IgD-negative memory B cell (primary cell): ENCODE results near the gene PRPF19. TPM values are rescaled to one million over a fixed set of nuclear protein-coding genes. Genes with fewer than 3 reads are reported as not detected.

Experiments used
- H3K27ac Mint-ChIP-seq, 3 donors: one replicate each; pipeline ENCODE4 v1.8.0; 2020 to 2022; ENCODE audit warnings: mild to moderate bottlenecking in 3 of 3, mixed read lengths in 3 of 3, moderate library complexity in 1 of 3
- H3K27me3 Mint-ChIP-seq: one replicate; pipeline ENCODE4 v1.8.0; 2021; ENCODE audit warnings: mixed read lengths
- H3K36me3 Mint-ChIP-seq: one replicate; pipeline ENCODE4 v1.8.0; 2020; ENCODE audit warnings: mild to moderate bottlenecking, mixed read lengths
- H3K4me1 Mint-ChIP-seq, 3 donors: one replicate each; pipeline ENCODE4 v1.8.0; 2020 to 2022; ENCODE audit warnings: mixed read lengths in 3 of 3, mild to moderate bottlenecking in 1 of 3
- H3K4me3 Mint-ChIP-seq, 4 donors: one replicate each; pipeline ENCODE4 v1.8.0; 2020 to 2022; ENCODE audit warnings: mild to moderate bottlenecking in 4 of 4, mixed read lengths in 4 of 4, moderate library complexity in 3 of 4
- H3K9me3 Mint-ChIP-seq, 3 donors: one replicate each; pipeline ENCODE4 v1.8.0; 2020 to 2021; ENCODE audit warnings: mixed read lengths in 3 of 3, mild to moderate bottlenecking in 1 of 3
- polyA plus RNA-seq: library from polyadenylated mRNA; unstranded; fragments of 300-500 nt; fragmentation: Illumina TruSeq; gene quantifications from one replicate; pipeline ENCODE4 v1.2.3, GENCODE V29; 2021

The PRPF19 gene
- polyA plus RNA-seq, result 18.5 TPM

DNA sequence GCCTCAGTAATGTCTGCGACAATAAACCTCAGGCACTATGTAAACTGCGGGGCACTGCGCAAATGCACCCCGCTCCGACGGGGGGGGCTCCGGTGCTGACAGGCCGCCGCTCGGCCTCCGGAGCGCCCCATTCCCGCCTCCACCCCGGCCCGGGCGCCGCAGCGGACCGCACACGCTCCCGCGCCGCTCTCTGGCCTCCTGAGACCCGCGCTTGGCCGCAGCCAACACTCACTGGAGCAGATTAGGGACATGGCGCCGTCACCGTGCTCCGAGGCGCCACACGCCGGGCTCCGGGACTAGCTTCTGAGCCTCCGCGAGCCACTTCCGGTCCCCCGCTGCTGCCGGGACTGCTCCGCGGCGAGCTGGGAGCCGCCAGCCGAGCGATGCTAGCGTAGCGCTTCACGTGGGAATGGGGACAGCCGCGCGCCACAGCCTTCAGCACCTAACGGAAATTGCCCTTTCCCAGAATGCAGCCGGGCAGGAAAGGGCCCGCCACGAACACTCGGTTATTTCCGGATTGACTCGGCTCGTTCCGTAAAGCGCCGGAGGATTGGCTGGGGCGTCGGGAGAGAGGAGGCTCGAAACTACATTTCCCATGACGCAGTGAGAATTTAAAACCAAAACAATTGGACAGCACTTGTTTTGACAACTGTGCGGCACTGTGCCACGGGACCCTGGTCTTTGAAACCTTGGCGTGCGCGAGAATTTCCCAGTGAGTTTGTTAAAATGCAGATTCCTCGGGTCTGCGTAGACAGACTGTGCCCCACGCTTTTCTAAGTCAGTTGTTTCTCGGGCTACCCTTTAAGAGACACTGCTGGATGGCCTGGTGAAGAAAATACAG is at the start of gene PRPF19:
Gene PRPF19 (minus strand): TSS at position 454 of the 841 bp plus-strand sequence. CDS start 203 bp downstream, at position 251.
- Mint-ChIP-seq H3K4me1 (peaks cover 42 to 55% (median 55%) of the 10 kb centered on the region in 3 donors), H3K4me3 (peak within 1 kb of the TSS; percentile 93 to 97 (median 94)), H3K9me3 (peaks cover 0 to 4% (median 0%) of the 10 kb centered on the region in 3 donors), H3K36me3 (no peaks in the 10 kb centered on the region), H3K27me3 (peaks cover 2% of the 10 kb centered on the region), H3K27ac (peak within 1 kb of the TSS; percentile 96 to 99 (median 97))

DNA sequence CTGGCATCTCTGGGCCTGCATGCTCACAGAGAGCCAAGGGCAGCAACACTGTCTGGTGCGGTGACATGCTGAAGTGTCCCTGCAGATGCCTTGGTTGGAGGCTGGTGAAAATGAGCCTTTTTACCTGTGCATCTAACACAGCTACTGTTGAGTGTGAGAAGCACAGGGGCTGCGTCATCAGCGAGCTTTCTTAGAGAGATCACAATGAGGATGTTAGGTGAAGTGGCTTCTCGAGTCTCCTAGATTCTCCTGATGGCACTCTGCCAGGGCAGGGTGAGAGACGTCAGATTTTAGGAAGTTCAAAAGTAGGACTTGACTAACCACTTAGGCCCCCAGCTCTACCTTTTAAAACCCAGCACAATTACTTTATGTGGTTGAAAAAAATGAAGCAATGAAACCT is 49.2 kb upstream of the PRPF19 start:
- H3K4me1 Mint-ChIP-seq, result peaks cover 15 to 22% (median 19%) of the 10 kb centered on the region in 3 donors
- no peaks in the 10 kb centered on the region for H3K9me3 Mint-ChIP-seq
- peaks cover 2% of the 10 kb centered on the region for H3K36me3 Mint-ChIP-seq
- H3K27ac Mint-ChIP-seq, result peak overlapping the region; percentile 18 to 88 (median 23)
- no peaks in the 10 kb centered on the region for H3K27me3 Mint-ChIP-seq
- H3K4me3 Mint-ChIP-seq, result peak overlapping the region in 2 of 4 donors; percentile 40 to 57

DNA sequence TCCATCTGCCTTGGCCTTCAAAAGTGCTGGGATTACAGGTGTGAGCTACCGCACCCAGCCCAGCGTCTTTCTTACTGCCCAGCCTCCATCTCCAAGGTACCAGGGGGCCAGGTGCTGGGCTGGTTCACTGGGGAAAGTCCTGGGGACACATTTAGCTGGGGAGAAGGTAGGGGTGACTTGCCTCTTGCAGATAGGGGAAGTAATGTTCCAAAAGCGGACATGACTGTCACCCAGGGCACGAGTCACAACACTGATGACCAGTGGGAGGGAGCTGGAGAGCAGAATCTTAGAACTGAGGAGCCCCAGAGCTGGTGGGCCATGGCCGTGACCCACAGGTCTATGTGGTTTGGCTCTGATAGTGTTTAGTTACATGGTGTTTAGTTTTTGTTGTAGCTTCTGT is 48.0 kb upstream of the PRPF19 start:
- peak overlapping the region in 3 of 4 donors; percentile 25 to 84 (median 63) for H3K4me3 Mint-ChIP-seq
- H3K9me3 Mint-ChIP-seq, result no peaks in the 10 kb centered on the region
- H3K27me3 Mint-ChIP-seq, result no peaks in the 10 kb centered on the region
- H3K27ac Mint-ChIP-seq, result peak overlapping the region; percentile 90 to 98 (median 94)
- no peaks in the 10 kb centered on the region for H3K36me3 Mint-ChIP-seq
- H3K4me1 Mint-ChIP-seq, result peaks cover 19 to 30% (median 22%) of the 10 kb centered on the region in 3 donors

DNA sequence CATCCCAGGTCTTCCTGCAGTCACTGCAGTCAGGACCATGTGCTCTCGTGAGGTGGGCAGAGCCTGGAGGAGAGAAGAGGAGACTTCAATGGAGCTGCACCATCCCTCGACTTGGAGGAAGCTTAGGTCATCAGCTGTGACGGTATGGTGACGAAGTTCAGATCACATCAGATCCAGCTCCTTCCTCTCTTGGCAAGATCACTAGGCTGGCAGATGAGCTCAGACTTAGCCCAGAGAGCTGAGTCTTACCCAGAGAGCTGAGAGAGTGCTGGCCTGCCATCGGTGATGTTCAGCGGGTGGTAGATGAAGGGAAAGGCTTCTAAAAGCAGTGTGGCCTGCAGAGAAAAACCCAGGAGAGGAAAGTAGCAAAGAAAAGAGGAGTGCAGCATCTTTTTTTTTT is 47.4 kb upstream of the PRPF19 start:
- Mint-ChIP-seq H3K9me3 (no peaks in the 10 kb centered on the region), H3K27ac (peak overlapping the region; percentile 90 to 98 (median 94)), H3K27me3 (no peaks in the 10 kb centered on the region), H3K36me3 (no peaks in the 10 kb centered on the region), H3K4me1 (peaks cover 19 to 32% (median 24%) of the 10 kb centered on the region in 3 donors), H3K4me3 (peak overlapping the region in 3 of 4 donors; percentile 73 to 84 (median 83))

DNA sequence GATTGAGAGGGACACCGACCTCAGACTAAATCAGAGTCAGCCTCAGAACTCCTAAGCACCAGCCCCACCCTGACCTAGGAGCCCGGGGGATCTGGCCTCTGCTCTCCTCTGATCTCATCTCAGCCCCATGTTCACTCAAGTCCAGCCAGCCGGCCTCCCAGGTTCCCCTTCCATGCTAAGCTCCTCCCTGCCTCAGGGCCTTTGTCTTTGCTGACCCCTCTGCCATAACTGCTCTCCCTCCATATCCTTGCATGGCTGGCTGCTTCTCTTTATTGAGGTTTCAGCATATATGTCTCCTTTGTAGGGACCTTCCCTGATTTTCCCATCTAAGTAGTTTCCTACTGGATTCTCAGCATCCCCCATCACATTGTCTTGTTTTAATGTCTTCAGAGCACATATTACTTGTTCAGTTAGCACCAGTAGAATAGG is 46.4 kb upstream of the PRPF19 start:
- Mint-ChIP-seq H3K4me1 (peaks cover 27 to 39% (median 31%) of the 10 kb centered on the region in 3 donors), H3K9me3 (no peaks in the 10 kb centered on the region), H3K36me3 (no peaks in the 10 kb centered on the region), H3K27me3 (no peaks in the 10 kb centered on the region), H3K27ac (peak overlapping the region; percentile 90 to 98 (median 94)), H3K4me3 (peak overlapping the region; percentile 83 to 95 (median 88))

DNA sequence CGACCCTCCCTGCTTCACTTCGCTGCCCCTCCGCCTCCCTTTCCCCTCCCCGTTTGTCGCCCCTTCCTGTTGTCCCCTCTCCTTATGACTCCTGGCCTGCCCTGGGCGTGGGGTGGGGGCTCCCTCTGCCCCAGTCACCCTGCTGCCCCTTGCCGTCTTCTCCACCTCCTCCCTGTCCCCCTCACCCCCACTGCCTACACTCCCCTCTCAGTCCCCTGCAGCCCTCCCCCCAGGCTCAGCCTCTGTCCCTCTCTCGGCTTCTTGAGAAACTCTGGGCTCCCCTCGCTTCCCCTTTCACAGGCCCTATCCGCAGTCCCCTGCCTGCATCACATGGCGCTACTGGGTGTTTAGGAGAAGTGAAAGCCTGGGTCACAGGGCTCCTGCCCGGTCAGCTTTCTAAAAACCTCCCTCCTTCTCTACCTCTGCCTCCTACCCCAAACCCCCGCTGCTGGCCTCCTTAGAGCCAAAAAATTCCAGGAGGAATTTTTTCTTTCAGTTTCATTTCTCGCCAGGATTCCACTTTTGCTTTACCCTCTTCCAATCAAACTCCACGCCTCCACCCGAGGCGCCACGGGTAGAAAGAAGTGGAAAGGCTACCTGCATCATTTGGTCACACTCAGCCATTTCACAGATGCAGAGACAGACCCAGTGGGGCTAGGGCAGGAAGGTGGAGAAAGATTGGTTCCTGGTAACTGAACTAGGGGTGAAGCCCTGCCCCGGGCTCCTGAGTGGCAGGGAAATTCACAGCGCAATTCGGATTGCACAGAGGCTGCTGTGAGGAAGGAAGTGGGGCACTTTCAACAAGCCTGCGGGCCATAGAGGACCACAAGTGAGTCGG is 45.7 kb upstream of the PRPF19 start, which contains the start of gene SLC15A3:
Gene SLC15A3 (minus strand): TSS at position 273 of the 838 bp plus-strand sequence. CDS start 625 bp downstream, outside the sequence.
- no peaks in the 10 kb centered on the region for H3K36me3 Mint-ChIP-seq
- peaks cover 27 to 43% (median 31%) of the 10 kb centered on the region in 3 donors for H3K4me1 Mint-ChIP-seq
- no peaks in the 10 kb centered on the region for H3K27me3 Mint-ChIP-seq
- H3K4me3 Mint-ChIP-seq, result peak within 1 kb of the TSS; percentile 83 to 95 (median 89)
- no peaks in the 10 kb centered on the region for H3K9me3 Mint-ChIP-seq
- H3K27ac Mint-ChIP-seq, result peak within 1 kb of the TSS; percentile 90 to 98 (median 94)

DNA sequence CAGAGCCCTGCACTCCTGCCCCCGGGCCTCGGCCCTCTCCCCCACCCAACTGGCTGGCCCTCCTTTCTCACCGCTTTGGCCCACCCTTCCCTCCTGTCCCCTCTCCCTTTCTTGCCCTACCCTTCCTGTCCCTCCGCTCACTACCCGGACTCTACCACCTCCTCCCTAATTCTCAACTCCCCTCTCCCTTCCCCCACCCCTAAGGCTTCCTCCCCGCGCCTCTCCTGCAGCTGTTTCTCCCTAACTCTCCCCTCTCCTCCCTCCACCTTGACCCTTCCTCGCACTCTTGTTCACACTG is 45.2 kb upstream of the PRPF19 start:
- peaks cover 27 to 45% (median 33%) of the 10 kb centered on the region in 3 donors for H3K4me1 Mint-ChIP-seq
- no peaks in the 10 kb centered on the region for H3K27me3 Mint-ChIP-seq
- no peaks in the 10 kb centered on the region for H3K36me3 Mint-ChIP-seq
- peak overlapping the region; percentile 83 to 95 (median 88) for H3K4me3 Mint-ChIP-seq
- H3K9me3 Mint-ChIP-seq, result no peaks in the 10 kb centered on the region
- peak overlapping the region; percentile 90 to 98 (median 94) for H3K27ac Mint-ChIP-seq

DNA sequence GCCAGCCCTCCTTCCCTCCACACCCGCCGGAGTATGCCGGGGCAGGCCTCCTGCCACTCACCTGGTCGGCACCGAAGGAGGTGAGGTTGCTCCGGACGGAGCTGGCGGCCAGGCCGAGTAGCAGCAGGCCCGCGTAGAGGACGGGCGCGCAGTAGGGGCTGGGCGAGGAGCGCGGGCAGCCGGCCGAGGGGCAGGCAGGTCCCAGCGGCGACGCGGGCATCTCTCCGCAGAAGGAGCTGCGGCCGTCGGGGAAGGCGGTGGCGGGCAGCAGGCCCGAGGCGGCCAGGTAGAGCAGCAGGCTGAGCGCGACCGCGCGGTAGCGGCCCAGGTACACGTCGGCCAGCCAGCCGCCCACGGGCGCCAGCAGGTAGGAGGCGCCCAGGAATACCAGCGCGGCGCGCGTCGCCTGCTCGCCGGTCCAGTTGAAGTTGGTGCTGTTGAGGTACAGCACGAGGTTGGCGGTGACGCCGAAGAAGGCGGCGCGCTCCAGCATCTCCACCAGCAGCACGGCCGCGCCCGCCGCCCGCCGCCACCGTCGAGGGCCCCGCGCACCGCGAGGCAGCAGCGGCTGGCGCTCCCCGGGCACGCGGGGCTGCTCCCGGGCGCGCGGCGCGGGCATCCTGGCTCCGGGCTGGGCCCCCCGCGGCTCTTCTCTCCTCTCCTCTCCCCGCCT is 44.7 kb upstream of the PRPF19 start:
- Mint-ChIP-seq H3K4me3 (peak overlapping the region; percentile 83 to 95 (median 89)), H3K36me3 (peaks cover 3% of the 10 kb centered on the region), H3K4me1 (peaks cover 27 to 50% (median 38%) of the 10 kb centered on the region in 3 donors), H3K27ac (peak overlapping the region; percentile 70 to 98 (median 94)), H3K9me3 (no peaks in the 10 kb centered on the region), H3K27me3 (no peaks in the 10 kb centered on the region)

DNA sequence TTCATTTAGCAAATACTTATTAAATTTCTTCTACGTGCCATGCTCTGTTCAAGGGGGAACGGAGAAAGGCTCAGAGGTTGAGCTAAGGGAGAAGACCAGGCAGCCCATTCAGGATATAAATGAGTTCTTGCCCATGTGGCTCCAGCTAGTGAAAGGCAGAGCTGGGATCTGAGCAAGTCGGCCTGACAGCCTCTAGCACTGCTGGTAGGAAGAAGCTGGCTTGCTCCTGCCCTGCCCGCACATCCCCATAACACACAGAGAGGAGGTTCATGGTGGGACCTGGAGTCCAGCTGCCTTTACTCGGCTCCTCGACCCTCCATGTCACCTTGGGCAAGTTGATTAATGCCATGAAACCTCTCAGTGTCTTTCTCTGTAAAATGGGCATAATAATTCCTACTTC is 43.6 kb upstream of the PRPF19 start:
- peak overlapping the region; percentile 70 to 93 (median 90) for H3K27ac Mint-ChIP-seq
- peaks cover 31 to 52% (median 38%) of the 10 kb centered on the region in 3 donors for H3K4me1 Mint-ChIP-seq
- H3K4me3 Mint-ChIP-seq, result peak overlapping the region; percentile 78 to 95 (median 89)
- no peaks in the 10 kb centered on the region for H3K27me3 Mint-ChIP-seq
- no peaks in the 10 kb centered on the region for H3K9me3 Mint-ChIP-seq
- peaks cover 4% of the 10 kb centered on the region for H3K36me3 Mint-ChIP-seq

DNA sequence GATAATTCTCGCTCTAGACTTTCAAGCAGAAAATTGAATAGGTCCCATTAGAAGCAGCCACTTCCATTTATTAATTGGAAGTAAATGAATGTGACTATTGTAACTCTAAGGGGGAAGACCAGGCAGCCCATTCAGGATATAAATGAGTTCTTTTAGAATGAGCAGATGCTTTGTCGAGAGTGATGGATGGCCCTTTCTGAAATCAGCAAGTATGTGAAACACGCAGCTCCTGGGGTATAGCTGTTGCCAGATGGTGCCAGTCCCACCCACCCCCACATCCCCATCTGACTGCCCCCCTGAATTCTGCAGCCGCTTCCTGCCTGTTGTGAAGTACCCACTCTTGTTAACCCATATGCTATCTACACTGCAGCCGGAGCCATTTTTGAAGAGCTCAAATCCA is 41.9 kb upstream of the PRPF19 start:
- Mint-ChIP-seq H3K9me3 (no peaks in the 10 kb centered on the region), H3K4me3 (peak overlapping the region in 3 of 4 donors; percentile 76 to 91 (median 84)), H3K4me1 (peaks cover 28 to 54% (median 34%) of the 10 kb centered on the region in 3 donors), H3K36me3 (peaks cover 9% of the 10 kb centered on the region), H3K27ac (peak overlapping the region in 2 of 3 donors; percentile 30 to 74), H3K27me3 (no peaks in the 10 kb centered on the region)

DNA sequence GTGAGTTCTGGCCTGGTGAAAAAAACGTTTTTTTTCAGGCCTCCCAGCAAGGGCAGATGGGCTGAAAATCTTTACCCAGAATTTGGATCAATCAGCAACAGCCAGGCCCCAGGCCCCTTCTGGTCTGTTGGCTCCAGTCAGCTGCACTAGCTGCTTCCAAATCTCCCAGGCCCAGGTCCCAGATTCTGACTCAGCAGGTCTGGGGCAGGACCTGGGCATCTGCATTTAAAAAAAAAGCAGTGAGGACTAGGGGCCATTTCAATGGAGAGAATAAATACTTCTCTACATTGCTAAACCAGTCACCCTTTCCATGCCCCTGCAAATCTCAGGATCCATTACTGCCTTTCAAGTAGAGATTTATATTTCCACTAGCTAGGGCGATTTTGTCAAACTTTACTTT is 41.3 kb upstream of the PRPF19 start:
- H3K27me3 Mint-ChIP-seq, result no peaks in the 10 kb centered on the region
- no peaks in the 10 kb centered on the region for H3K9me3 Mint-ChIP-seq

DNA sequence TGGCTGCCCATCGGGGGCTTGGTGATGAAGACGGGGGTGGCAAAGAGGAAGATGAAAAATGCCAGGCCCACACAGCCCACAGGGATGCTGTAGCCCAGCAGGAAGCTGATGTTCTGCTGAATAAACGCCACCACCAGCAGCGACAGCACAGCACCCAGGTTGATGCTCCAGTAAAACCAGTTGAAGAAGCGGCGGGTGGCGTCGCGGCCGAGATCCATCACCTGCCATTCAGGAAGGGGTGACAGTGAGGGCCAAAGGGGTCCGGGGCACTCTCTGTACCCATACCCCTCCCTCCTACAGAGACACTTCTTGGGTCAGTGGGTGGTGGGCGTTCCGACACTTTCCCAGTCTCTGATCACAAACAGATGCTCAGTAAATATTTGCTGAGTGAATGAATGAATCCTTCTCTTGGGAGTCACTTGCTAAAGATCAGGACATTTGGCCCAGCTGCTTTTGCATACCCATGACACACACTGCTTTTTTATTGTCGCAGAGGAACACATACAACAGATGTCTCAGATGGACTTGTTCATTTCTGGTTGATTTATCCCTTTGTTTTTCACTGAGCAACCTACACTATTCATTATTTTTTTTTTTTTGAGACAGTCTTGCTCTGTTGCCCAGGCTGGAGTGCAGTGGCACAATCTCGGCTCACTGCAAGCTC is 40.3 kb upstream of the PRPF19 start:
- no peaks in the 10 kb centered on the region for H3K9me3 Mint-ChIP-seq
- H3K27ac Mint-ChIP-seq, result peak overlapping the region; percentile 54 to 91 (median 63)
- H3K27me3 Mint-ChIP-seq, result no peaks in the 10 kb centered on the region
- peak overlapping the region in 1 of 4 donors; percentile 9 for H3K4me3 Mint-ChIP-seq
- H3K4me1 Mint-ChIP-seq, result peaks cover 27 to 58% (median 36%) of the 10 kb centered on the region in 3 donors
- peaks cover 9% of the 10 kb centered on the region for H3K36me3 Mint-ChIP-seq

More for the DNA sequence above, 41.3 kb upstream of the PRPF19 start:
- peaks cover 9% of the 10 kb centered on the region for H3K36me3 Mint-ChIP-seq
- H3K27ac Mint-ChIP-seq, result peak overlapping the region in 2 of 3 donors; percentile 10 to 46
- H3K4me3 Mint-ChIP-seq, result peak overlapping the region in 1 of 4 donors; percentile 84
- H3K4me1 Mint-ChIP-seq, result peaks cover 27 to 54% (median 34%) of the 10 kb centered on the region in 3 donors

DNA sequence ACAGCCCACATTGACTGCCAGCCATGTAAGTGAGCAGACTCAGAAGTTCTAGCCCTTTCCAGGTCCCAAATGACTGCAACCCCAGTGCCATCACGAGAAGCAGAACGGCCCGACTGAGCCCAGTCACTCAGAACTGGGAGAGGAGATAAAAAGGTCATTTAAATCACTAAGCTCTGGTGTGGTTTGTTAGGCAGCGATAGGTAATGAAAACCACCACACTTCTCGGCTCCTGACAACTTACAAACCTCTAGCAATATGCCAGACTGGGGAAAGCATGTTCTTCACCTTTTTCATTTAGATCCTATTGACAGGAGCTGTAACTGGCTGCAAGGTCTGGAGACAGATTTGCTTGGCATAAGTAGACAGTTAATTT is 38.9 kb upstream of the PRPF19 start:
- peak overlapping the region in 1 of 4 donors; percentile 71 for H3K4me3 Mint-ChIP-seq
- H3K4me1 Mint-ChIP-seq, result peaks cover 36 to 64% (median 40%) of the 10 kb centered on the region in 3 donors
- no peaks in the 10 kb centered on the region for H3K27me3 Mint-ChIP-seq
- H3K36me3 Mint-ChIP-seq, result peaks cover 10% of the 10 kb centered on the region
- H3K9me3 Mint-ChIP-seq, result no peaks in the 10 kb centered on the region
- H3K27ac Mint-ChIP-seq, result peak overlapping the region in 2 of 3 donors; percentile 80 to 90
